Esophagus (tissue), 2 donors: ENCODE data around the gene FBXW5. TPM values are rescaled to one million over a fixed set of nuclear protein-coding genes. Genes with fewer than 3 reads are reported as not detected.
A peak's percentile ranks its signal among the peaks of the same experiment; 100 is the strongest.

Source experiments
- H3K27ac ChIP-seq, 2 donors: one replicate each; pipeline ENCODE4 v1.5.1; 2013; ENCODE audit warnings: low read depth in 2 of 2, mild to moderate bottlenecking in 2 of 2, inconsistent platforms in 1 of 2, low read length in 1 of 2, moderate library complexity in 1 of 2
- H3K27me3 ChIP-seq, 2 donors: one replicate each; pipeline ENCODE4 v1.6.1; 2013; ENCODE audit warnings: low read length in 2 of 2, control low read depth in 1 of 2, mild to moderate bottlenecking in 1 of 2; ENCODE audit not compliant: insufficient read depth in 2 of 2, control insufficient read depth in 1 of 2
- H3K36me3 ChIP-seq, 2 donors: one replicate each; pipeline ENCODE4 v1.6.1; 2013; ENCODE audit warnings: low read length in 1 of 2; ENCODE audit not compliant: control insufficient read depth in 2 of 2, insufficient read depth in 2 of 2
- H3K4me1 ChIP-seq, 2 donors: one replicate each; pipeline ENCODE4 v1.6.1; 2013; ENCODE audit warnings: low read length in 1 of 2; ENCODE audit not compliant: control insufficient read depth in 2 of 2, insufficient read depth in 2 of 2
- H3K4me3 ChIP-seq, 2 donors: one replicate each; pipeline ENCODE4 v1.5.1; 2013; ENCODE audit warnings: low read length in 2 of 2, mild to moderate bottlenecking in 2 of 2, low read depth in 1 of 2, moderate library complexity in 1 of 2
- H3K9me3 ChIP-seq, 2 donors: one replicate each; pipeline ENCODE4 v1.6.1; 2013; ENCODE audit warnings: mild to moderate bottlenecking in 2 of 2, low read depth in 1 of 2, low read length in 1 of 2, moderate library complexity in 1 of 2; ENCODE audit not compliant: control insufficient read depth in 2 of 2, insufficient read depth in 1 of 2
- WGBS, 2 donors: extraction: QIAGEN DNeasy Blood & Tissue Kit; methylation state at CpG; one replicate each; pipeline ENCODE4 v1.1.7; 2013; 5-methylcytosine and 5-hydroxymethylcytosine counted together
- polyA plus RNA-seq, 2 donors: library from polyadenylated mRNA; stranded (reverse); fragments of 200-250 nt; gene quantifications; one replicate each; pipeline ENCODE4 v1.2.3, GENCODE V29; 2013
- donor health status: healthy with polysubstance abuse.
- donor health status: Bipolar disorder and iron deficiency.

Gene FBXW5
- polyA plus RNA-seq, 2 donors = 91.4 to 97.3 TPM

GRCh38 chr9:136936645-136937170 is 7.8 kb downstream of the FBXW5 start:
- H3K4me3 ChIP-seq = no peak overlapping the region
- H3K9me3 ChIP-seq = no peaks in the 10 kb centered on the region
- H3K27me3 ChIP-seq = no peaks in the 10 kb centered on the region
- peaks cover 12 to 34% of the 10 kb centered on the region in 2 donors for H3K36me3 ChIP-seq
- H3K27ac ChIP-seq = no peak overlapping the region
- H3K4me1 ChIP-seq = no peaks in the 10 kb centered on the region
- WGBS, 2 donors = 91% methylated on average over 8 of the region's 8 CpGs

GRCh38 chr9:136935651-136936050 is 8.9 kb downstream of the FBXW5 start:
- H3K27ac ChIP-seq = no peak overlapping the region

GRCh38 chr9:136934277-136934676 is 10.3 kb downstream of the FBXW5 start:
- Histone ChIP-seq H3K27me3 (no peaks in the 10 kb centered on the region), H3K9me3 (no peaks in the 10 kb centered on the region), H3K4me1 (no peaks in the 10 kb centered on the region), H3K36me3 (peaks cover 3 to 10% of the 10 kb centered on the region in 2 donors), H3K4me3 (no peak overlapping the region), H3K27ac (no peak overlapping the region)
- 76 to 77% methylated on average over 3 of the region's 3 CpGs for whole genome bisulfite sequencing, 2 donors

More at GRCh38 chr9:136935651-136936050, 8.9 kb downstream of the FBXW5 start:
- H3K4me3 ChIP-seq = no peak overlapping the region
- H3K27me3 ChIP-seq = no peaks in the 10 kb centered on the region
- 87 to 91% methylated on average over 3 of the region's 3 CpGs for WGBS, 2 donors
- H3K4me1 ChIP-seq = no peaks in the 10 kb centered on the region
- peaks cover 9 to 24% of the 10 kb centered on the region in 2 donors for H3K36me3 ChIP-seq
- H3K9me3 ChIP-seq = no peaks in the 10 kb centered on the region

- WGBS, 2 donors = 87 to 91% methylated on average over 2 of the region's 2 CpGs
- Histone ChIP-seq H3K27me3 (no peaks in the 10 kb centered on the region), H3K27ac (peak overlapping the region in 1 of 2 donors; percentile 38), H3K36me3 (peaks cover 0 to 3% of the 10 kb centered on the region in 2 donors), H3K9me3 (no peaks in the 10 kb centered on the region), H3K4me3 (no peak overlapping the region), H3K4me1 (no peaks in the 10 kb centered on the region)
Observed at GRCh38 chr9:136931611-136932130, 12.9 kb downstream of the FBXW5 start.

GRCh38 chr9:136930014-136930413 is 14.5 kb downstream of the FBXW5 start:
- Histone ChIP-seq H3K36me3 (peaks cover 5 to 14% of the 10 kb centered on the region in 2 donors), H3K4me3 (no peak overlapping the region), H3K27me3 (no peaks in the 10 kb centered on the region), H3K9me3 (no peaks in the 10 kb centered on the region), H3K4me1 (no peaks in the 10 kb centered on the region), H3K27ac (no peak overlapping the region)
- WGBS, 2 donors = 96% methylated on average over 4 of the region's 4 CpGs

- H3K4me1 ChIP-seq = no peaks in the 10 kb centered on the region
- 80 to 84% methylated on average over 9 of the region's 9 CpGs for WGBS, 2 donors
- no peak overlapping the region for H3K4me3 ChIP-seq
- H3K27ac ChIP-seq = no peak overlapping the region
- peaks cover 5 to 19% of the 10 kb centered on the region in 2 donors for H3K36me3 ChIP-seq
- no peaks in the 10 kb centered on the region for H3K27me3 ChIP-seq
- H3K9me3 ChIP-seq = no peaks in the 10 kb centered on the region
Observed at GRCh38 chr9:136928591-136928990, 15.9 kb downstream of the FBXW5 start.

- Histone ChIP-seq H3K27me3 (no peaks in the 10 kb centered on the region), H3K4me3 (no peak overlapping the region), H3K4me1 (no peaks in the 10 kb centered on the region), H3K9me3 (no peaks in the 10 kb centered on the region), H3K27ac (no peak overlapping the region), H3K36me3 (peaks cover 5 to 24% of the 10 kb centered on the region in 2 donors)
- 81 to 85% methylated on average over 23 of the region's 23 CpGs for WGBS, 2 donors
Observed at GRCh38 chr9:136927343-136928271, 16.9 kb downstream of the FBXW5 start.

GRCh38 chr9:136926749-136927148 is 17.8 kb downstream of the FBXW5 start:
- Histone ChIP-seq H3K9me3 (no peaks in the 10 kb centered on the region), H3K27me3 (no peaks in the 10 kb centered on the region), H3K4me1 (no peaks in the 10 kb centered on the region), H3K4me3 (no peak overlapping the region), H3K36me3 (peaks cover 5 to 32% of the 10 kb centered on the region in 2 donors), H3K27ac (no peak overlapping the region)
- 93 to 95% methylated on average over 13 of the region's 13 CpGs for WGBS, 2 donors

- 82 to 86% methylated on average over 9 of the region's 9 CpGs for WGBS, 2 donors
- no peaks in the 10 kb centered on the region for H3K9me3 ChIP-seq
- H3K27me3 ChIP-seq = no peaks in the 10 kb centered on the region
- H3K36me3 ChIP-seq = peaks cover 5 to 34% of the 10 kb centered on the region in 2 donors
- no peak overlapping the region for H3K27ac ChIP-seq
- no peaks in the 10 kb centered on the region for H3K4me1 ChIP-seq
- H3K4me3 ChIP-seq = no peak overlapping the region
Observed at GRCh38 chr9:136926154-136926704, 18.3 kb downstream of the FBXW5 start.
